WI38 (cell line): ENCODE results near the gene DDX20.
"Not testable (repeated sequence)": the region's sequence is repeated elsewhere in the genome, so short reads cannot be mapped to it uniquely, and the experiment has no call there.

Source experiments
- H3K4me3 ChIP-seq: 2 replicates; pipeline ENCODE4 v1.5.1; 2011; ENCODE audit warnings: low read depth, mild to moderate bottlenecking, control low read depth, low read length
- CTCF ChIP-seq: IDR thresholded peaks from 2 replicates; pipeline ENCODE4 v1.5.1; 2012; ENCODE audit warnings: low read depth, mild to moderate bottlenecking, control low read depth, low read length

DDX20 gene

GRCh38 chr1:111736548-111737215 is 19.0 kb upstream of the DDX20 start:
- H3K4me3 ChIP-seq = no peak overlapping the region; the same call in 1 of the 2 replicates
- no peak for TF ChIP-seq CTCF

- peak overlapping the region; percentile 75 for H3K4me3 ChIP-seq
- no peak for TF ChIP-seq CTCF
Observed at GRCh38 chr1:111737216-111738132, 18.2 kb upstream of the DDX20 start.

- H3K4me3 ChIP-seq = peak overlapping the region; percentile 75
- TF ChIP-seq CTCF = no peak
Observed at GRCh38 chr1:111738133-111738435, 17.6 kb upstream of the DDX20 start.

GRCh38 chr1:111738436-111739193 is 17.1 kb upstream of the DDX20 start:
- peak overlapping the region; percentile 75 for H3K4me3 ChIP-seq
- TF ChIP-seq CTCF = no peak

- TF ChIP-seq CTCF = no peak
- peak within 1 kb of the TSS; percentile 75 for H3K4me3 ChIP-seq
Observed at GRCh38 chr1:111739194-111739924, 16.3 kb upstream of the DDX20 start, which contains the start of gene INKA2. INKA2 (minus strand) TSS chr1:111739395; CDS start chr1:111739242, 153 bp downstream.

- no peak for TF ChIP-seq CTCF
- H3K4me3 ChIP-seq = peak overlapping the region; percentile 75
Observed at GRCh38 chr1:111739925-111740765, 15.6 kb upstream of the DDX20 start.

- not testable (repeated sequence) for H3K4me3 ChIP-seq
Observed at GRCh38 chr1:111742292-111742691, 13.4 kb upstream of the DDX20 start.
